Chondrocyte (in vitro differentiated cells): ENCODE data around the gene NHERF2. TPM values are rescaled to one million over a fixed set of nuclear protein-coding genes. Genes with fewer than 3 reads are reported as not detected.

ENCODE experiments used
- DNase-seq: peaks from one replicate; pipeline ENCODE4 v3.0.0; 2021; ENCODE audit warnings: mixed read lengths, low spot score
- H3K27ac Mint-ChIP-seq: one replicate; pipeline ENCODE4 v1.8.0; 2021; ENCODE audit warnings: mild to moderate bottlenecking, moderate library complexity, mixed read lengths; ENCODE audit not compliant: unreplicated experiment
- H3K27me3 Mint-ChIP-seq: 2 replicates; pipeline ENCODE4 v1.8.0; 2021; ENCODE audit warnings: low read depth, mixed read lengths
- H3K36me3 Mint-ChIP-seq: 2 replicates; pipeline ENCODE4 v1.8.0; 2021; ENCODE audit warnings: low read depth, mixed read lengths
- H3K4me1 Mint-ChIP-seq: 2 replicates; pipeline ENCODE4 v1.8.0; 2021; ENCODE audit warnings: low read depth, mild to moderate bottlenecking, mixed read lengths
- H3K4me3 Mint-ChIP-seq: one replicate; pipeline ENCODE4 v1.8.0; 2021; ENCODE audit warnings: mild to moderate bottlenecking, moderate library complexity, mixed read lengths; ENCODE audit not compliant: unreplicated experiment
- H3K9me3 Mint-ChIP-seq: 2 replicates; pipeline ENCODE4 v1.8.0; 2021; ENCODE audit warnings: low read depth, mixed read lengths
- total RNA-seq: library from RNA; stranded (reverse); gene quantifications from 3 replicates; pipeline ENCODE4 v1.2.1, GENCODE V29; 2021
- TF ChIP-seq, protein P1 (sequence below): fragments of 200-600 bp; sonication (generic); IDR thresholded peaks from 2 replicates; pipeline ENCODE4 v1.5.0; 2021; ENCODE audit warnings: antibody characterized with exemption, mild to moderate bottlenecking, moderate library complexity

Gene NHERF2
- total RNA-seq, 1 donor from 2014 or later: 87.0 TPM

GRCh38 chr16:2066139-2066538 lies 39.4 kb downstream of the NHERF2 start:
- H3K27ac Mint-ChIP-seq: no peak overlapping the region
- no peaks in the 10 kb centered on the region for H3K4me1 Mint-ChIP-seq
- no peak overlapping the region for H3K4me3 Mint-ChIP-seq
- TF ChIP-seq, protein P1, sequence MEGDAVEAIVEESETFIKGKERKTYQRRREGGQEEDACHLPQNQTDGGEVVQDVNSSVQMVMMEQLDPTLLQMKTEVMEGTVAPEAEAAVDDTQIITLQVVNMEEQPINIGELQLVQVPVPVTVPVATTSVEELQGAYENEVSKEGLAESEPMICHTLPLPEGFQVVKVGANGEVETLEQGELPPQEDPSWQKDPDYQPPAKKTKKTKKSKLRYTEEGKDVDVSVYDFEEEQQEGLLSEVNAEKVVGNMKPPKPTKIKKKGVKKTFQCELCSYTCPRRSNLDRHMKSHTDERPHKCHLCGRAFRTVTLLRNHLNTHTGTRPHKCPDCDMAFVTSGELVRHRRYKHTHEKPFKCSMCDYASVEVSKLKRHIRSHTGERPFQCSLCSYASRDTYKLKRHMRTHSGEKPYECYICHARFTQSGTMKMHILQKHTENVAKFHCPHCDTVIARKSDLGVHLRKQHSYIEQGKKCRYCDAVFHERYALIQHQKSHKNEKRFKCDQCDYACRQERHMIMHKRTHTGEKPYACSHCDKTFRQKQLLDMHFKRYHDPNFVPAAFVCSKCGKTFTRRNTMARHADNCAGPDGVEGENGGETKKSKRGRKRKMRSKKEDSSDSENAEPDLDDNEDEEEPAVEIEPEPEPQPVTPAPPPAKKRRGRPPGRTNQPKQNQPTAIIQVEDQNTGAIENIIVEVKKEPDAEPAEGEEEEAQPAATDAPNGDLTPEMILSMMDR: no peak
- peaks cover 21% of the 10 kb centered on the region for H3K36me3 Mint-ChIP-seq
- H3K9me3 Mint-ChIP-seq: no peaks in the 10 kb centered on the region
- DNase-seq: no peak
- H3K27me3 Mint-ChIP-seq: no peaks in the 10 kb centered on the region

- no peaks in the 10 kb centered on the region for H3K27me3 Mint-ChIP-seq
- H3K4me3 Mint-ChIP-seq: no peak overlapping the region
- no peaks in the 10 kb centered on the region for H3K9me3 Mint-ChIP-seq
- H3K36me3 Mint-ChIP-seq: peaks cover 29% of the 10 kb centered on the region
- no peak for DNase-seq
- no peak overlapping the region for H3K27ac Mint-ChIP-seq
- H3K4me1 Mint-ChIP-seq: no peaks in the 10 kb centered on the region
- TF ChIP-seq, protein P1: no peak
These were observed 44.1 kb downstream of the NHERF2 start for GRCh38 chr16:2070576-2071453.

GRCh38 chr16:2071454-2072202 lies 44.9 kb downstream of the NHERF2 start:
- no peak overlapping the region for H3K27ac Mint-ChIP-seq
- no peaks in the 10 kb centered on the region for H3K9me3 Mint-ChIP-seq
- DNase-seq: no peak
- TF ChIP-seq, protein P1: no peak
- H3K36me3 Mint-ChIP-seq: peaks cover 24% of the 10 kb centered on the region
- no peaks in the 10 kb centered on the region for H3K27me3 Mint-ChIP-seq
- no peaks in the 10 kb centered on the region for H3K4me1 Mint-ChIP-seq
- no peak overlapping the region for H3K4me3 Mint-ChIP-seq

GRCh38 chr16:2072926-2073325 lies 46.2 kb downstream of the NHERF2 start:
- Mint-ChIP-seq H3K4me1 (no peaks in the 10 kb centered on the region), H3K27me3 (no peaks in the 10 kb centered on the region), H3K9me3 (no peaks in the 10 kb centered on the region), H3K36me3 (peaks cover 22% of the 10 kb centered on the region), H3K4me3 (no peak overlapping the region), H3K27ac (no peak overlapping the region)
- DNase-seq: no peak
- TF ChIP-seq, protein P1: no peak

- DNase-seq: no peak
- no peak overlapping the region for H3K27ac Mint-ChIP-seq
- peaks cover 18% of the 10 kb centered on the region for H3K36me3 Mint-ChIP-seq
- H3K9me3 Mint-ChIP-seq: no peaks in the 10 kb centered on the region
- H3K27me3 Mint-ChIP-seq: no peaks in the 10 kb centered on the region
- TF ChIP-seq, protein P1: no peak
- H3K4me3 Mint-ChIP-seq: no peak overlapping the region
- no peaks in the 10 kb centered on the region for H3K4me1 Mint-ChIP-seq
These were observed 47.4 kb downstream of the NHERF2 start for GRCh38 chr16:2074071-2074470.
